GM13977 (cell line): ENCODE measurements around the gene CCDC177.
A peak's percentile ranks its signal among the peaks of the same experiment; 100 is the strongest.

ENCODE experiments used
- DNase-seq: peaks from one replicate; pipeline ENCODE4 v3.0.0; 2012; ENCODE audit warnings: low spot score
- CTCF ChIP-seq: IDR thresholded peaks from 2 replicates; pipeline ENCODE4 v1.5.1; 2012; ENCODE audit warnings: mild to moderate bottlenecking, control low read depth; ENCODE audit not compliant: insufficient read depth; ENCODE audit errors: extremely low read depth, missing control alignments
- in situ Hi-C: fragments of 300-500 bp; cut with MboI; formaldehyde crosslinking; loops from one replicate; pipeline ENCODE4 v1.12.0; 2022; ENCODE audit warnings: low sequenced_read_pairs, low pct_unique_long_range_greater_than_20kb, mixed read lengths, inconsistent platforms; ENCODE audit not compliant: unreplicated experiment

The CCDC177 gene

GRCh38 chr14:69586404-69586803, 11.7 kb upstream of the CCDC177 start:
- DNase-seq, result no peak
- in situ Hi-C loops, result loop anchor here (25.0 kb wide), 1 partner anchor 451 kb away; no protein-coding TSS in a partner anchor
- TF ChIP-seq CTCF, result no peak

- no peak for TF ChIP-seq CTCF
- in situ Hi-C loops, result loop anchor here (25.0 kb wide), 1 partner anchor 453 kb away; no protein-coding TSS in a partner anchor
- DNase-seq, result no peak
Observed at GRCh38 chr14:69584389-69584788, 9.7 kb upstream of the CCDC177 start.

GRCh38 chr14:69582829-69583228, 8.2 kb upstream of the CCDC177 start:
- DNase-seq, result no peak
- in situ Hi-C loops, result loop anchor here (25.0 kb wide), 1 partner anchor 454 kb away; no protein-coding TSS in a partner anchor
- TF ChIP-seq CTCF, result no peak

- DNase-seq, result no peak
- no peak for TF ChIP-seq CTCF
- in situ Hi-C loops, result loop anchor here (25.0 kb wide), 1 partner anchor 455 kb away; no protein-coding TSS in a partner anchor
Observed at GRCh38 chr14:69582212-69582611, 7.5 kb upstream of the CCDC177 start.

- TF ChIP-seq CTCF, result no peak
- in situ Hi-C loops, result loop anchor here (25.0 kb wide), 1 partner anchor 456 kb away; no protein-coding TSS in a partner anchor
- DNase-seq, result no peak
Observed at GRCh38 chr14:69581316-69581935, 6.8 kb upstream of the CCDC177 start.

GRCh38 chr14:69580009-69580577, 5.4 kb upstream of the CCDC177 start:
- TF ChIP-seq CTCF, result peak; percentile 38
- in situ Hi-C loops, result loop anchor here (25.0 kb wide), 1 partner anchor 457 kb away; no protein-coding TSS in a partner anchor
- DNase-seq, result no peak
